K562 (cell line): ENCODE data around the gene GFOD2. TPM values are rescaled to one million over a fixed set of nuclear protein-coding genes. Genes with fewer than 3 reads are reported as not detected.
A peak's percentile ranks its signal among the peaks of the same experiment; 100 is the strongest.

ENCODE experiments used
- ADNP ChIP-seq: fragments of 200-800 bp; sonication (Bioruptor generic); IDR thresholded peaks from 2 replicates; pipeline ENCODE4 v1.6.1; 2016; ENCODE audit warnings: missing genetic modification characterization, missing compliant biosample characterization
- CBX1 ChIP-seq: sonication (generic); IDR thresholded peaks from 2 replicates; pipeline ENCODE4 v1.6.1; 2016; ENCODE audit warnings: antibody characterized with exemption, low read depth, mild to moderate bottlenecking
- CTCF ChIP-seq, 3 experiments: IDR thresholded peaks in 2 of 3; conservative IDR thresholded peaks in 1 of 3; 2 replicates each; pipeline ENCODE4 v1.5.1; 2011 to 2012; ENCODE audit warnings: low read length in 3 of 3, mild to moderate bottlenecking in 3 of 3, control low read depth in 2 of 3, improper control_type of control experiment in 1 of 3, inconsistent platforms in 1 of 3, low read depth in 1 of 3, mixed read lengths in 1 of 3, moderate library complexity in 1 of 3; ENCODE audit not compliant: insufficient read depth in 2 of 3
- ETV1 ChIP-seq: fragments of 450-650 bp; conservative IDR thresholded peaks from 2 replicates; pipeline ENCODE4 v1.6.1; 2016; ENCODE audit warnings: missing genetic modification characterization, control low read depth, low read depth, missing compliant biosample characterization
- HEY1 ChIP-seq: fragments of 250-450 bp; sonication (Bioruptor Pico); IDR thresholded peaks from 2 replicates; pipeline ENCODE4 v1.5.0; 2020; ENCODE audit warnings: mild to moderate bottlenecking, moderate library complexity, borderline replicate concordance
- KDM1A ChIP-seq, 2 experiments: fragments of 450-650 bp; IDR thresholded peaks; 2 replicates each; pipeline ENCODE4 v1.6.1; 2016; ENCODE audit warnings: mild to moderate bottlenecking in 2 of 2
- KDM2B ChIP-seq: fragments of 250-450 bp; sonication (Bioruptor Pico); IDR thresholded peaks from 2 replicates; pipeline ENCODE4 v1.8.0; 2021; ENCODE audit warnings: mild to moderate bottlenecking, moderate library complexity
- LCOR ChIP-seq: sonication (generic); formaldehyde crosslinking; IDR thresholded peaks from 2 replicates; pipeline ENCODE4 v1.8.0; 2022; ENCODE audit warnings: mild to moderate bottlenecking, missing genetic modification reagents
- NFE2 ChIP-seq: IDR thresholded peaks from 2 replicates; pipeline ENCODE4 v1.6.1; 2014; ENCODE audit warnings: antibody characterized with exemption, low read depth
- NFRKB ChIP-seq: fragments of 450-650 bp; IDR thresholded peaks from 2 replicates; pipeline ENCODE4 v1.6.1; 2016; ENCODE audit warnings: low read depth
- NFYB ChIP-seq: IDR thresholded peaks from 2 replicates; pipeline ENCODE4 v1.6.1; 2011; ENCODE audit warnings: mild to moderate bottlenecking, moderate library complexity; ENCODE audit not compliant: insufficient read length; ENCODE audit errors: extremely low read depth
- NRF1 ChIP-seq, 2 experiments: fragments of 450-650 bp; IDR thresholded peaks in 1 of 2; conservative IDR thresholded peaks in 1 of 2; 2 replicates each; pipeline ENCODE4 v1.6.1; 2014; ENCODE audit warnings: mild to moderate bottlenecking in 2 of 2
- POLR3A ChIP-seq: IDR thresholded peaks from 2 replicates; pipeline ENCODE4 v1.6.1; 2011; ENCODE audit warnings: borderline replicate concordance, mild to moderate bottlenecking, moderate library complexity; ENCODE audit not compliant: insufficient read length, insufficient read depth; ENCODE audit errors: extremely low read depth
- RFX1 ChIP-seq: fragments of 450-650 bp; IDR thresholded peaks from 2 replicates; pipeline ENCODE4 v1.6.1; 2016; ENCODE audit warnings: mild to moderate bottlenecking, moderate library complexity
- SIRT6 ChIP-seq: IDR thresholded peaks from one replicate; pipeline ENCODE4 v1.6.1; 2012; ENCODE audit warnings: low read depth, mild to moderate bottlenecking, control low read depth, inconsistent platforms, low read length, moderate library complexity
- SRSF3 ChIP-seq: fragments of 200-400 bp; formaldehyde crosslinking; IDR thresholded peaks from 2 replicates; pipeline ENCODE4 v1.6.1; 2016; ENCODE audit warnings: mild to moderate bottlenecking, low read length, moderate library complexity; ENCODE audit not compliant: insufficient read depth
- TGIF2 ChIP-seq: sonication (generic); formaldehyde crosslinking; IDR thresholded peaks from 2 replicates; pipeline ENCODE4 v1.8.1; 2022; ENCODE audit warnings: mild to moderate bottlenecking, missing genetic modification reagents, moderate library complexity
- ZNF668 ChIP-seq: fragments of 250-450 bp; sonication (Bioruptor Pico); IDR thresholded peaks from 2 replicates; pipeline ENCODE4 v1.8.0; 2022; ENCODE audit warnings: mild to moderate bottlenecking, inconsistent platforms
- ZNF764 ChIP-seq: fragments of 250-450 bp; sonication (Bioruptor Pico); IDR thresholded peaks from 2 replicates; pipeline ENCODE4 v1.4.0; 2020; ENCODE audit warnings: low read depth, mild to moderate bottlenecking, moderate library complexity
- ZNF77 ChIP-seq: fragments of 250-450 bp; sonication (Bioruptor Pico); IDR thresholded peaks from 2 replicates; pipeline ENCODE4 v1.5.0; 2020
- ZNF830 ChIP-seq: fragments of 250-450 bp; sonication (Bioruptor Pico); IDR thresholded peaks from 2 replicates; pipeline ENCODE4 v1.5.0; 2021; ENCODE audit warnings: mild to moderate bottlenecking
- polyA plus RNA-seq, 8 experiments: library from polyadenylated mRNA; depleted of rRNA in 4 of 8; stranded (reverse) in 5 of 8; unstranded in 3 of 8; fragments of >200 nt; fragmentation: Nextera tagmentation in 2 of 8; fragmentation: Illumina TruSeq in 1 of 8; extraction: Ambion mirVana in 2 of 8; extraction: Trizol in 1 of 8; gene quantifications; 2 replicates each; pipeline versions ENCODE4 v1.2.1 to v1.2.3, GENCODE V29; 2011 to 2014; ENCODE audit warnings: inconsistent platforms in 1 of 8, missing spikeins in 1 of 8
- total RNA-seq, 7 experiments: library from RNA; depleted of rRNA in 6 of 7; stranded (reverse); fragments of >200 nt in 6 of 7; fragmentation: Illumina TruSeq in 2 of 7; extraction: Trizol in 2 of 7; gene quantifications; 2 replicates each; pipeline versions ENCODE4 v1.2.1 to v1.2.3, GENCODE V29; 2011 to 2021; ENCODE audit warnings: low replicate concordance in 1 of 7
- TF ChIP-seq, protein P1 (sequence below): fragments of 250-450 bp; sonication (Bioruptor Pico); IDR thresholded peaks from 2 replicates; pipeline ENCODE4 v1.4.0; 2020; ENCODE audit warnings: borderline replicate concordance
- TF ChIP-seq, protein P2 (sequence below): fragments of 250-450 bp; sonication (Bioruptor Pico); IDR thresholded peaks from 2 replicates; pipeline ENCODE4 v1.5.0; 2021
- TF ChIP-seq, protein P3 (sequence below): fragments of 450-650 bp; formaldehyde crosslinking; IDR thresholded peaks from 2 replicates; pipeline ENCODE4 v1.4.0; 2022; ENCODE audit warnings: missing genetic modification characterization

GFOD2 gene
- total and polyA plus RNA-seq, 9 of the 15 experiments (the other 6 are each of a cell fraction or from before 2014, with no cell fraction given): 1.9 to 15.8 (median 11.1) TPM

DNA sequence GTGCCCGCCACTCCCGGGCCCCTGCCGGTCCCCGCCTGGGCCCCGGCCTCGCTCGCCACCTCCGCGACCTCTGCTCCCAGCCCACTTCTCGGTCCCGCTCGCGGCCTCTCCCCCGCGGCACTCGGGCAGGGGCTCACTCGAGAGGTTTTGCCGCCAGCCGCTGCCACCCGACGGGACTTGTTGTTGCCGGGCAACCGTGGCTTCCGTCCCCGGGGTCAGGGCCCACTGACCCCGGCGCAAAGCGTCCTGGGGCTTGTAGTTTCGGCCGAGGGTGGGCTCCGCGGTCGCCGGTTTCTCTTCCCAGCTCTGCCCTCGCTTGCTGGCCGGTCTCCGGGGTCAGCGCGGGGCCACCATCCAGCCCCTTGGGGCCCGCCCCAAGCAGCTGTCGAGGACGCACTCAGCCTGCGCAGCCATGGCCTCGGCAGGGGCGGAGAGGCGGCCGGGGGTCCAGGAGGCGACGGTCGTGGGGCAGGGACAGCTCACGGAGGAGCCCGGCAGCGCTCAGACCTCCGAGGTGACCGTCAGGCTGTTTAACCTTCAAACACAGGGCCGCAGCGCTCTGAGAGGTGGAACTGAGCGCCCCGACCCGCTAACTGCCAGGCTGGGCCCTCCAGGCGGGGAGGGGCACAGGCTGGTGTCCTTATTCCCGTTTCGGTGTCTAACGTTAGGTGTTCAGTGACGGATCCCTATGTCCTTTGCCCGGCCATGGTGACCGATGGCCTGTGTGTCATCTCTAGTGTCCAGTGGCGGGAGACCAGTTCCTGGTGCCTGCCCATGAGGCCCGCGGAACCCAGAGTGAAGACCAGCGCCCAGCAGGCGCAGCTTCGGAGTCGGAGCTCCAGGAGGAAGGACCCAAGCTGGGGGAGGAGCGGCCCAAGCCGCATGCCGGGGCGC lies 52.3 kb downstream of the GFOD2 start, which contains the start of the genes C16orf86 and ENKD1 (continued):
- TF ChIP-seq SIRT6 (no peak), POLR3A (no peak), CTCF (IDR thresholded peaks at IDR 0.05 in 2 of 3, conservative IDR thresholded peaks at IDR 0.05 in 1 of 3; ENCODE audit: insufficient read depth in 2 of 3, low read depth in 1 of 3, low read length in 3 of 3) (no peak), HEY1 (CRISPR knock-in tag) (no peak), ETV1 (tag) (peak; percentile 45; the same call in 1 of the 2 replicates), NFYB (no peak), TGIF2 (no peak), LCOR (CRISPR knock-in tag) (0 out of 2 replicates have a peak, but pooled peaks have one; percentile 11), ZNF77 (no peak), ZNF668 (CRISPR knock-in tag) (no peak), SRSF3 (no peak), KDM2B (CRISPR knock-in tag) (no peak), KDM1A (IDR thresholded peaks at IDR 0.05) (no peak), ZNF764 (CRISPR knock-in tag) (no peak), RFX1 (peak; percentile 93), CBX1 (no peak), NFE2 (no peak), ADNP (tag) (no peak), ZNF830 (no peak), NRF1 (conservative IDR thresholded peaks at IDR 0.05 in 1 of 2, IDR thresholded peaks at IDR 0.05 in 1 of 2) (peak; percentile 44 to 61; a peak in 3 of 4 replicates), NFRKB (no peak)
- TF ChIP-seq, protein P1, sequence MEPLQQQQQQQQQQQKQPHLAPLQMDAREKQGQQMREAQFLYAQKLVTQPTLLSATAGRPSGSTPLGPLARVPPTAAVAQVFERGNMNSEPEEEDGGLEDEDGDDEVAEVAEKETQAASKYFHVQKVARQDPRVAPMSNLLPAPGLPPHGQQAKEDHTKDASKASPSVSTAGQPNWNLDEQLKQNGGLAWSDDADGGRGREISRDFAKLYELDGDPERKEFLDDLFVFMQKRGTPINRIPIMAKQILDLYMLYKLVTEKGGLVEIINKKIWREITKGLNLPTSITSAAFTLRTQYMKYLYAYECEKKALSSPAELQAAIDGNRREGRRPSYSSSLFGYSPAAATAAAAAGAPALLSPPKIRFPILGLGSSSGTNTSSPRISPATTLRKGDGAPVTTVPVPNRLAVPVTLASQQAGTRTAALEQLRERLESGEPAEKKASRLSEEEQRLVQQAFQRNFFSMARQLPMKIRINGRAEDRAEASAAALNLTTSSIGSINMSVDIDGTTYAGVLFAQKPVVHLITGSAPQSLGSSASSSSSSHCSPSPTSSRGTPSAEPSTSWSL (CRISPR knock-in tag): 0 out of 2 replicates have a peak, but pooled peaks have one; percentile 73
- TF ChIP-seq, protein P2, sequence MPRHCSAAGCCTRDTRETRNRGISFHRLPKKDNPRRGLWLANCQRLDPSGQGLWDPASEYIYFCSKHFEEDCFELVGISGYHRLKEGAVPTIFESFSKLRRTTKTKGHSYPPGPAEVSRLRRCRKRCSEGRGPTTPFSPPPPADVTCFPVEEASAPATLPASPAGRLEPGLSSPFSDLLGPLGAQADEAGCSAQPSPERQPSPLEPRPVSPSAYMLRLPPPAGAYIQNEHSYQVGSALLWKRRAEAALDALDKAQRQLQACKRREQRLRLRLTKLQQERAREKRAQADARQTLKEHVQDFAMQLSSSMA: no peak
- TF ChIP-seq, protein P3, sequence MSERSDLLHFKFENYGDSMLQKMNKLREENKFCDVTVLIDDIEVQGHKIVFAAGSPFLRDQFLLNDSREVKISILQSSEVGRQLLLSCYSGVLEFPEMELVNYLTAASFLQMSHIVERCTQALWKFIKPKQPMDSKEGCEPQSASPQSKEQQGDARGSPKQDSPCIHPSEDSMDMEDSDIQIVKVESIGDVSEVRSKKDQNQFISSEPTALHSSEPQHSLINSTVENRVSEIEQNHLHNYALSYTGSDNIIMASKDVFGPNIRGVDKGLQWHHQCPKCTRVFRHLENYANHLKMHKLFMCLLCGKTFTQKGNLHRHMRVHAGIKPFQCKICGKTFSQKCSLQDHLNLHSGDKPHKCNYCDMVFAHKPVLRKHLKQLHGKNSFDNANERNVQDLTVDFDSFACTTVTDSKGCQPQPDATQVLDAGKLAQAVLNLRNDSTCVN: no peak
